RWPE2 (cell line): ENCODE results near the gene STK32A.

Experiments
- ATAC-seq: fragments of 200-7000 bp; cut with Tn5 transposase; 3 replicates; pipeline ENCODE4 v1.9.1; 2021; ENCODE audit warnings: low read depth
- DNase-seq: peaks from one replicate; pipeline ENCODE4 v3.0.0-alpha.2; 2020; ENCODE audit warnings: low spot score
- H3K27ac ChIP-seq: fragments of 450-650 bp; 2 replicates; pipeline ENCODE4 v1.5.1; 2017; ENCODE audit warnings: mild to moderate bottlenecking; ENCODE audit not compliant: poor library complexity, severe bottlenecking
- H3K27me3 ChIP-seq: fragments of 250-450 bp; sonication (Bioruptor Pico); 2 replicates; pipeline ENCODE4 v1.5.1; 2021; ENCODE audit warnings: mild to moderate bottlenecking, moderate library complexity; ENCODE audit not compliant: insufficient read depth, poor library complexity, severe bottlenecking
- H3K36me3 ChIP-seq: fragments of 250-450 bp; sonication (Bioruptor Pico); 2 replicates; pipeline ENCODE4 v1.5.1; 2020; ENCODE audit warnings: low read depth, mild to moderate bottlenecking, moderate library complexity
- H3K4me1 ChIP-seq: fragments of 250-450 bp; sonication (Bioruptor Pico); 2 replicates; pipeline ENCODE4 v1.5.1; 2021; ENCODE audit warnings: mild to moderate bottlenecking, moderate library complexity; ENCODE audit not compliant: insufficient read depth, poor library complexity, severe bottlenecking
- H3K4me3 ChIP-seq: fragments of 250-450 bp; sonication (Bioruptor Pico); 2 replicates; pipeline ENCODE4 v1.5.1; 2021; ENCODE audit warnings: mild to moderate bottlenecking, moderate library complexity; ENCODE audit not compliant: severe bottlenecking
- H3K9me3 ChIP-seq: fragments of 250-450 bp; sonication (Bioruptor Pico); 2 replicates; pipeline ENCODE4 v1.5.1; 2021; ENCODE audit warnings: mild to moderate bottlenecking, moderate library complexity; ENCODE audit not compliant: severe bottlenecking
- CTCF ChIP-seq: fragments of 450-650 bp; IDR thresholded peaks from one replicate; pipeline ENCODE4 v1.5.1; 2017; ENCODE audit warnings: mild to moderate bottlenecking, moderate library complexity; ENCODE audit not compliant: poor library complexity, severe bottlenecking

Gene STK32A

GRCh38 chr5:147372191-147372590 lies 137.4 kb downstream of the STK32A start:
- Histone ChIP-seq H3K27ac (no peak overlapping the region), H3K4me3 (no peak overlapping the region), H3K27me3 (peaks cover under 1% of the 10 kb centered on the region), H3K36me3 (no peaks in the 10 kb centered on the region), H3K4me1 (no peaks in the 10 kb centered on the region), H3K9me3 (no peaks in the 10 kb centered on the region)
- ATAC-seq: no peak
- no peak for DNase-seq
- TF ChIP-seq CTCF: no peak

GRCh38 chr5:147373328-147373727 lies 138.5 kb downstream of the STK32A start:
- H3K4me3 ChIP-seq: no peak overlapping the region
- no peaks in the 10 kb centered on the region for H3K4me1 ChIP-seq
- H3K9me3 ChIP-seq: no peaks in the 10 kb centered on the region
- TF ChIP-seq CTCF: no peak
- H3K27ac ChIP-seq: no peak overlapping the region
- H3K27me3 ChIP-seq: peaks cover 5% of the 10 kb centered on the region
- DNase-seq (no peak), ATAC-seq (no peak)
- H3K36me3 ChIP-seq: no peaks in the 10 kb centered on the region

GRCh38 chr5:147375151-147375550 lies 140.3 kb downstream of the STK32A start:
- Histone ChIP-seq H3K9me3 (no peaks in the 10 kb centered on the region), H3K36me3 (no peaks in the 10 kb centered on the region), H3K27ac (no peak overlapping the region), H3K4me3 (no peak overlapping the region), H3K4me1 (no peaks in the 10 kb centered on the region), H3K27me3 (peaks cover 5% of the 10 kb centered on the region)
- no peak for TF ChIP-seq CTCF
- no peak for DNase-seq
- no peak for ATAC-seq

- no peaks in the 10 kb centered on the region for H3K9me3 ChIP-seq
- no peaks in the 10 kb centered on the region for H3K4me1 ChIP-seq
- no peak for DNase-seq
- no peak for ATAC-seq
- no peak for TF ChIP-seq CTCF
- no peaks in the 10 kb centered on the region for H3K36me3 ChIP-seq
- no peak overlapping the region for H3K4me3 ChIP-seq
- H3K27me3 ChIP-seq: peaks cover 5% of the 10 kb centered on the region
- no peak overlapping the region for H3K27ac ChIP-seq
Observed at GRCh38 chr5:147377682-147378081, 142.9 kb downstream of the STK32A start.

- no peak for TF ChIP-seq CTCF
- no peaks in the 10 kb centered on the region for H3K4me1 ChIP-seq
- DNase-seq (no peak), ATAC-seq (no peak)
- no peak overlapping the region for H3K27ac ChIP-seq
- peaks cover 5% of the 10 kb centered on the region for H3K27me3 ChIP-seq
- no peaks in the 10 kb centered on the region for H3K9me3 ChIP-seq
- H3K4me3 ChIP-seq: no peak overlapping the region
- no peaks in the 10 kb centered on the region for H3K36me3 ChIP-seq
Observed at GRCh38 chr5:147381555-147381954, 146.7 kb downstream of the STK32A start.
